Lower leg skin (tissue), 4 donors: ENCODE measurements around the gene UGT1A5. TPM values are rescaled to one million over a fixed set of nuclear protein-coding genes. Genes with fewer than 3 reads are reported as not detected.
"Not testable (repeated sequence)": the region's sequence is repeated elsewhere in the genome, so short reads cannot be mapped to it uniquely, and the experiment has no call there.

Source experiments
- DNase-seq, 2 donors: peaks; one replicate each; pipeline ENCODE4 v3.0.0-alpha.2; 2019; ENCODE audit warnings: low spot score in 2 of 2
- H3K4me3 ChIP-seq: fragments of 200-600 bp; sonication (generic); 2 replicates; pipeline ENCODE4 v1.5.1; 2017; ENCODE audit warnings: mild to moderate bottlenecking, low read depth; ENCODE audit not compliant: poor library complexity, severe bottlenecking
- CTCF ChIP-seq, 3 donors: fragments of 450-650 bp; IDR thresholded peaks; one replicate each; pipeline ENCODE4 v1.5.1; 2016; ENCODE audit warnings: antibody characterized with exemption in 3 of 3, mild to moderate bottlenecking in 3 of 3, moderate library complexity in 2 of 3
- POLR2A ChIP-seq, 2 donors: fragments of 450-650 bp; IDR thresholded peaks; one replicate each; pipeline ENCODE4 v1.6.1; 2016 to 2017; ENCODE audit warnings: antibody characterized with exemption in 2 of 2, mild to moderate bottlenecking in 1 of 2, moderate library complexity in 1 of 2
- WGBS, 2 donors: methylation state at CpG; one replicate each; pipeline ENCODE4 v1.1.5; 2018; 5-methylcytosine and 5-hydroxymethylcytosine counted together
- intact Hi-C: fragments of 100-400 bp; cut with DNase I; formaldehyde crosslinking; loops from one replicate; pipeline ENCODE4 v1.15.0; 2023; ENCODE audit warnings: low total_unique reads
- total RNA-seq, 4 donors: library from RNA; depleted of rRNA; stranded (reverse); fragments of >200 nt; gene quantifications; one replicate each; pipeline ENCODE4 v1.1.0, GENCODE V29; 2016

UGT1A5 gene
- total RNA-seq, 4 donors from 2014 or later: 0.32 to 1.7 (median 0.80) TPM; not detected in 1

GRCh38 chr2:233714121-233714520, 1.4 kb downstream of the UGT1A5 start:
- TF ChIP-seq POLR2A (IDR thresholded peaks at IDR 0.05) (no peak), CTCF (IDR thresholded peaks at IDR 0.05) (no peak)
- intact Hi-C loops: loop anchor here (5.0 kb wide), 1 partner anchor 232 kb away; no protein-coding TSS in a partner anchor
- WGBS, 2 donors: 79 to 83% methylated on average over 2 of the region's 2 CpGs
- no peak for DNase-seq
- H3K4me3 ChIP-seq: no peak overlapping the region

- no peak for TF ChIP-seq CTCF (IDR thresholded peaks at IDR 0.05)
- TF ChIP-seq POLR2A (IDR thresholded peaks at IDR 0.05): no peak
- intact Hi-C loops: no loop called here
- H3K4me3 ChIP-seq: no peak within 1 kb of the TSS
- no peak for DNase-seq
- WGBS, 2 donors: 80 to 87% methylated on average over 7 of the region's 7 CpGs
Observed at GRCh38 chr2:233718552-233718951, 5.8 kb downstream of the UGT1A5 start, which contains the start of gene UGT1A4. UGT1A4 (plus strand) TSS chr2:233718736; CDS start chr2:233718821, 85 bp downstream.

- no peak for DNase-seq
- intact Hi-C loops: no loop called here
- WGBS, 2 donors: 70 to 83% methylated on average over 8 of the region's 8 CpGs
- no peak for TF ChIP-seq CTCF (IDR thresholded peaks at IDR 0.05)
- TF ChIP-seq POLR2A (IDR thresholded peaks at IDR 0.05): no peak
- H3K4me3 ChIP-seq: no peak within 1 kb of the TSS
Observed at GRCh38 chr2:233728723-233729301, 16.1 kb downstream of the UGT1A5 start, which contains the start of gene UGT1A3. UGT1A3 (plus strand) TSS chr2:233729042; CDS start chr2:233729127, 85 bp downstream.

- H3K4me3 ChIP-seq, intact Hi-C loops, DNase-seq: not testable (repeated sequence)
- 82 to 86% methylated on average over 11 to 14 of the region's 14 CpGs for WGBS, 2 donors
Observed at GRCh38 chr2:233736868-233737653, 24.4 kb downstream of the UGT1A5 start.

- intact Hi-C loops: no loop called here
- H3K4me3 ChIP-seq: no peak overlapping the region
- 71 to 78% methylated on average over 2 of the region's 2 CpGs for WGBS, 2 donors
- TF ChIP-seq POLR2A (IDR thresholded peaks at IDR 0.05): no peak
- TF ChIP-seq CTCF (IDR thresholded peaks at IDR 0.05): no peak
- DNase-seq: no peak
Observed at GRCh38 chr2:233740870-233741269, 28.2 kb downstream of the UGT1A5 start.

- intact Hi-C loops: no loop called here
- TF ChIP-seq POLR2A (IDR thresholded peaks at IDR 0.05): no peak
- TF ChIP-seq CTCF (IDR thresholded peaks at IDR 0.05): no peak
- 94 to 96% methylated on average over 36 to 42 of the region's 46 CpGs for WGBS, 2 donors
- DNase-seq: no peak
- no peak overlapping the region for H3K4me3 ChIP-seq
Observed at GRCh38 chr2:233743464-233744259, 31.0 kb downstream of the UGT1A5 start.
